GM21447 (cell line): ENCODE measurements around the gene LRIG1.
"Not testable (repeated sequence)": the region's sequence is repeated elsewhere in the genome, so short reads cannot be mapped to it uniquely, and the experiment has no call there.

Experiments
- ATAC-seq: cut with Tn5 transposase; IDR thresholded peaks from one replicate; pipeline ENCODE4 v1.9.1; 2021; ENCODE audit not compliant: unreplicated experiment

LRIG1 gene

DNA sequence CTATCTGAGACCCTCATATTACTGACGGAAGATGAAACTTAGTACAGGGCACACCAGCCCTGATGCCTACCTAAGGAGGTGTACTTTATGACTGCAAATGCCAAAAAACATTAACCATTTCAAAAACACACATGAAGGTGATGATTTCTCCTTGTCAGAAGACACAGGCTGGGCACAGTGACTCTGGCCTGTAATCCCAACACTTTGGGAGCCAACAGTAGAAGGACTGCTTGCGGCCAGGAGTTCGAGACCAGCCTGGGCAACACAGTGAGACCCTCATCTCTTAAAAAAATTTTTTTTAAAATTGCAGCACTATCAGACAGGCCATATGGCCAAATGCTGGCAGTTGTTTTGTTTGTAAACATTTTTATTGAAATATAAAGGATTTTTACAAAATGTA lies 73.5 kb downstream of the LRIG1 start:
- ATAC-seq: no peak

DNA sequence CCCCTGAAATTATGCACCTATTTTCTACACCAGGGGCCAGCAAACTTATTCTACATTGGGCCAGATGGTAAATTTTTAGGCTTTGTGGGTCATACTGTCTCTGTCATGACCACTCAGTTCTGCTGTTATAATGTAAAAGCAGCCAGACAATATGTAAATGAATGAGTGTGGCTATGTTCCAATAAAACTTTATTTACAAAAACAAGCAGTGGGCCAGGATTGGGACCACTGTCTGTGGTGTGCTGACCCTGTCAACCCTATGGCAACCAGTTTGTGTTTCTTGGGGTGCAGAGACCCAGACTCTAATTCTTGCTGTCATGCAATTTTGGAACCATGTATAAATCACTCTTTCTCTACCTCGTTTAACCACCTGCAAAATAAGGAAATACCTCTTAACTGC lies 74.7 kb downstream of the LRIG1 start:
- ATAC-seq: no peak

DNA sequence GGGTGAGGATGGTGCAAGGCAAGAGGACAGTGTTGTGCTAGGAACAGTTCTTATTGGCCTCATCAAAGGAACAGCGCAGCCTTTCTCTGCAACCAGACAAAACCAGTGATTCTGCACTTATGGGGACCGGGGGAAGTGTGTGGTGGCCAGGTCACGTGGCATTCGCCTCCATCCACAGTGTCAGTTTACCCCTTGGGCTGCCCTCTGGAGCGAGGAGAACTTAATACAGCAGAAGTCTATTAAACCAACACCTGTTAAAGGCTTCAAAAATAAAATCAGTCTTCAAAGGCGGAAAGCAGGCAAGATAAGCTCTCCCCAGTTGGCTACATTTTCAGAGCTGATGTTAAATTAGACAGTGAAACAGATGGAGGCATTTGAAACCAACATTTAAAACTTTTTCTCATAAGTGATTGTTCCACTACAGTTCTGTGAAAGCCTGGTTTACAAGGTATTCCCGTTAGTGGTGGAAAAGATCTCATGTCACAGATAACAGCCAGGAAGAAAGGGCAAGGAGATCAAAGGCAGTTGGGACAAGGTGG lies 75.2 kb downstream of the LRIG1 start:
- ATAC-seq: no peak

DNA sequence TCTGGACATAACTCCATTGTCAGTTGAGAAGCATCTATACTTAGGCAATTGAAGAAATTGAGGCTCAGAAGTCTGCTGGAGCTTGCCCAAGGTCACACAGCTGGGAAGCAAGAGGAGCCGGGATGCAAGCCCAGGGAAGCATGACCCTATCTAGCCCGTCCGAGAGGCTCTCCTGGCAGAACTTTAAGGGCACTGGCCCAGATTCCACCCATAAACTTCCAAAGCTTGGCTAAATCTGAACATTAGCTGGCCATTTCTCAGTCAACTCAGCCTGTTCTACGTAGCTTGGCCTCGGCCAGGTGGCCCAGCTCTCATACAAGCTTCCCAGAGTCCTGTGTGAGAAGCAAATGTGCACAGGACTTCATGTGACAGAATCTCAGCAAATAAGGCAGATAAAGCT lies 75.8 kb downstream of the LRIG1 start:
- ATAC-seq: no peak

DNA sequence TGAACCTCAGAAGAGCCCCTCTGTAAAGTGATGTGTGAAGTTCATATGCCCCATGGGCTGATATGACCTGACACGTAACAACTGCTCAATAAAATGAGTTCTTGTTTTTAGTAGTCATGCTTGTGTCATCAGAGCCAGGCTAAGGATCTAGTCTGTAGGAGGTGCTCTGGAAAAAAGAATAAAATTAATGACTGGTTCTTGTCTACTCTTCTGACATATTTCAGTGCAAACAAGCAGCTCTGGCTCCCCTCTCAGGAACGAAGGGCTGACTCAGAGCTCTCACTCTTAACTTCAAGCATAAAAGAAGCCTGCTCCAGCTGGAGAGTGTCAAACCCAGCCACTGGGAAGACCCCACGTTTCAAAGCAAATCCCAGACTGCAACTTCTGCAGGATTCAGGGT lies 77.0 kb downstream of the LRIG1 start:
- no peak for ATAC-seq

DNA sequence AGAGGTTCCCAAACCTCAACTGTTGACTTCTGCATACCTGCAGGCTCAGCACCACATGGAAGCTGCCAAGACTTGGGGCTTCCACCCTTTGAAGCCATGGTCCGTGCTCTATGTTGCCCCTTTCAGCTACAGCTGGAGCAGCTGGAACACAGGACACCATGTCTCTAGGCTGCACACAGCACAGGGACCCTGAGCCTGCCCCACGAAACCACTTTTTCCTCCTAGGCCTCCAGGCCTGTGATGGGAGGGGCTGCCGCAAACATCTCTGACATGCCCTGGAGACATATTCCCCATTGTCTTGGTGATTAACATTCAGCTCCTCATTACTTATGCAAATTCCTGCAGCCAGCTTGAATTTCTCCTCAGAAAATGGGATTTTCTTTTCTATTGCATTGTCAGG lies 78.9 kb downstream of the LRIG1 start:
- not testable (repeated sequence) for ATAC-seq

DNA sequence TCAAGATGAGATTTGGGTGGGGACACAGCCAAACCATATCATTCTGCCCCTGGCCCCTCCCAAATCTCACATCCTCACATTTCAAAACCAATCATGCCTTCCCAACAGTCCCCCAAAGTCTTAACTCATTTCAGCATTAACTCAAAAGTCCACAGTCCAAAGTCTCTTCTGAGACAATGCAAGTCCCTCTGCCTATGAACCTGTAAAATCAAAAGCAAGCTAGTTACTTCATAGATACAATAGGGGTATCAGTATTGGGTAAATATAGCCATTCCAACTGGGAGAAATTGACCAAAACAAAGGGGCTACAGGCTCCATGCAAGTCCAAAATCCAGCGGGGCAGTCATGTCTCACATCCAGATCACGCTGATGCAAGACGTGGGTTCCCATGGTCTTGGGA lies 79.7 kb downstream of the LRIG1 start:
- ATAC-seq: not testable (repeated sequence)

DNA sequence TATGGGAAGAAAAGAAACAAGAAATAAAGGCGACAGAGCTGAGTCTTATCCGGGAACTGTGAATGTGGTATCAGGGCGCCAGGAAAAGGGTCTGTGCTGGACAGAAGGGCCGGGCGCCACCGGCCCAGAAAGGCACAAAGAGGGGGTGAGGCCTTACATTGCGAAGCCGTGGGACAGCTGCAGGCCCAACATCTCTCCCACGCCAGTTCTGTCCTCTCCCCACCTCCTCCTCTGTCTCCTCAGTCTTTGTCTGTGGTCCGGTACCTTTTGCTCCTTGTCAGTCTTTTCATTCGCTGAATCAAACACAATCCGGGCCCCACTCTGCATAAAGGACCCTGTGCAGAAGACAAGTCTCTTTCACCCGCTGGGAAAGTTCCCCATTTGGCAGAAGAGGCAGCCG lies 81.8 kb downstream of the LRIG1 start:
- ATAC-seq: no peak

DNA sequence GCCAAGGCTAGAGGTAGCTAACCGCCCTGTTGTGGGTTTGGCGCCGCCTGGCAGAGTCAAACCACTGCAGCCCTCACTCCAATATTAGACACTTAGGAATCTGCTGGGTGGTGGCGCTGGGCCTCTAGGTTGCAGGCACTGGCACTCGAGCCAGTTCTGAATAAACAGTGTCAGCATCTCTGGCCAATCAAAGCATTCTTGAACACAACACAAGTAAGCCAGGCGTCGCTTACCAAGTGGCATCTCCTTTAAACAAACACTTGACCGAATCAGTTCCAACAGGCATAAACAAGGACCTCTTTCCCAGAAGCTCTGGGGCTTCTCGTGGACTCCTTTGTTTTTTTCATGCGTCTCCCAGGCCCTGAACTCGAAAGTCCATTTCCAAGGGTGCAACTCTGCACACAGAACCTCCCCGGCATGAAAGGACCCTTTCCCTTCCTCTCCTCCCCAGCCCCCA lies 82.3 kb downstream of the LRIG1 start:
- no peak for ATAC-seq

DNA sequence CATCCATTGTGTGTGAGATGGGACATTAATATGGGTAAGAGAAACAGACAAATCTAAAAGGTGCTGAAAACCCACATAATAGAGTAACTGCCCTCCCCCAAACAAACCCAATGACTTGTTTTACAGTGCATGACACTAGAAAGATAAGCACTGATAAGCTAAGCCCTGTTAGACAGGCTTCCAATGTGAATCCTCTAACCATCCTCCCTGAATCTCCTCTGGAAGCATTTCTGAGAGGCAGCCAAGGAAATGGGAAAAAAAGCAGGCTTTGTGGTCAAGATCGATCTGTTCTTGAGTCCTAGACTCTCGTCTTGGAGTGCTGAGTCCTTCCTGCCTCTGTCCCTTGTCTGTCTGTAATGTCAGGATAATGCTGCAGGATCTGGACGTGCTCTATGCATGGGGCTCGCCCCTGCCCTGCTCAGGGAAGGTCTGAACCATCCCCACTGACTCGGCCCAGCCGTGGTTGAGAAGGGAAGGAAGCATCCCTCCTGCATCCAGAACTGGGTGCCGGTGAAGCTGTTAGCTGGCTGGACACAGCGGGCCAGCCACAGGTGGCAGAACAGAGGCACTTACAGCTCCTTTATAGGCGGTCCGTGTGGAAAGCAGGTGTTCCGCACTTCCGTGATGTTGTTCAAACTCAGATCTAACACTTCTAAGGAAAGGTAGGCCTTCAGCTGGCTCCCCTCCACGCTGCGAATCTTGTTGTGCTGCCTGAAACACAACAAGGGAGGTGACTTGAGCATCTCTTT lies 84.1 kb downstream of the LRIG1 start:
- no peak for ATAC-seq

DNA sequence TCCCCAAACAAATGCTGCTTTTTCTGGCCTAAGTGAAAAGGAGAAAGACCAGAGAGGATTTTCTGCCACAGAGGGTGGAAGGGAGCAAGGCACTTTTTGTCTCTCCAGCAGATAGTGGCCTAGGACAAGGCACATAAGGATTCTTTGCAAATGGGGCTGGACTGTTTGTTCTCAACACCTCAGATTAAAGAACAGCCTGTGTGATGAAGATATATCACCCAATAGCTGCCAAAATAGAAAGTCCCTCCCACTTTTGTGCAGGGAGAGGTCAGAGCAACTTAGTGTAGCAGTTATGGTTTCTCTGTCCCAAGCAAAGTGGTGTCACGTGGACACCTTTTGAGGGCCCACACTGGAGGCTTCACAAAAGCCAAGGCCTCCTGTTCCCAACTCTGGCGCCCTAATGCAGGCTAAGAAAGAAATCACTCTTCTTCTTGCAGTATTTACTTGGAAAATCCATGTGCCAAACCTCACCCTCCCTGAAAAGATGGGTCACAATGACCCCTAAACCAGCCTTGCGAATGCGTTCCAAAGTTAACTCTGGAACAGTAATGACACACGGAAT lies 84.9 kb downstream of the LRIG1 start:
- no peak for ATAC-seq

DNA sequence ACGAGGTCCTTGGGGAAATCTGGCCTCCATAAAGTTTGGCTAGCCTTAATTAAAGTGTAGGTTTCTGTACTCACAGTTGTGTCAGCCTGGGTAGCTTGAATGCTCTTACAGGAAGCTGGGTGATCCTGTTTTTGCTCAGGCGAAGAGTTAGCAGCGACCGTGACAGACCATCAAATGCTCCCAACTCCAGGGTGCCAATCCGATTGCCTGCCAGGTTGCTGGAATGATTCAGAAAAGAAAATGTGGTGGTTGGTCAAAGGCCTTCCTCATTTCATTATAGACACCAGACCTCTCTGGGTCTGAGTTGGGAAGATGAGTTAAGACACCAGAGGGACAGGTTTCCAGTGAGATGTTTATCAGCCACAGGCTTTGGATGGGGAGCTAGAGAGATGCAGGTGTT lies 86.0 kb downstream of the LRIG1 start:
- ATAC-seq: no peak

DNA sequence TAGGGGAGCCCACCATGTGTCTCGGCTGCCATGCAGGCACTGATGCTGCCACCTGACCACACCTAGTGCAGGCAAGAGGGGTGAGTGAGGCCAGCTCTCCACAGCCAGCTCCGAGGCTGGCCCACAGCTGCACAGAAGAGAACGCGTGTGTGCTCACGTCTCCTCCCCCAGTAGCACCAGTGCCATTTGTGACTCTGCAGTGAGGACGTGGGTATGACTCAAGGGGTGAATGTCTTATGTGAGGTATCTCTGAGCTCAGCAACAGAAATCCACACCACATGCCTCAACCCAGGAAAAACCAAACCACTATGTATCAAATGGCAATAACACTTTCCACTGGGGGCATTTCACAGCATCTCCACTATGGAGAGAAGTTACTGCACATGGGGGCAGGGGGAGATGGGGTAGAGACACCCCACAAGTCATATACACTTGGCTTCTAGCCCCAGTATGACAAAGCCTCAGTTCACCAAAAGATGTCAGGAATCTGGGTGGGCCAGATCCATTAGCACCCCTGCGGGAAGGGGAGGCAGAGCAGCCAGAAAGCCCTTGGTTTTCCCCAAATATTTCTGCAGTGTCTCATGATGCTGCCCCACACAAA lies 87.6 kb downstream of the LRIG1 start:
- no peak for ATAC-seq

DNA sequence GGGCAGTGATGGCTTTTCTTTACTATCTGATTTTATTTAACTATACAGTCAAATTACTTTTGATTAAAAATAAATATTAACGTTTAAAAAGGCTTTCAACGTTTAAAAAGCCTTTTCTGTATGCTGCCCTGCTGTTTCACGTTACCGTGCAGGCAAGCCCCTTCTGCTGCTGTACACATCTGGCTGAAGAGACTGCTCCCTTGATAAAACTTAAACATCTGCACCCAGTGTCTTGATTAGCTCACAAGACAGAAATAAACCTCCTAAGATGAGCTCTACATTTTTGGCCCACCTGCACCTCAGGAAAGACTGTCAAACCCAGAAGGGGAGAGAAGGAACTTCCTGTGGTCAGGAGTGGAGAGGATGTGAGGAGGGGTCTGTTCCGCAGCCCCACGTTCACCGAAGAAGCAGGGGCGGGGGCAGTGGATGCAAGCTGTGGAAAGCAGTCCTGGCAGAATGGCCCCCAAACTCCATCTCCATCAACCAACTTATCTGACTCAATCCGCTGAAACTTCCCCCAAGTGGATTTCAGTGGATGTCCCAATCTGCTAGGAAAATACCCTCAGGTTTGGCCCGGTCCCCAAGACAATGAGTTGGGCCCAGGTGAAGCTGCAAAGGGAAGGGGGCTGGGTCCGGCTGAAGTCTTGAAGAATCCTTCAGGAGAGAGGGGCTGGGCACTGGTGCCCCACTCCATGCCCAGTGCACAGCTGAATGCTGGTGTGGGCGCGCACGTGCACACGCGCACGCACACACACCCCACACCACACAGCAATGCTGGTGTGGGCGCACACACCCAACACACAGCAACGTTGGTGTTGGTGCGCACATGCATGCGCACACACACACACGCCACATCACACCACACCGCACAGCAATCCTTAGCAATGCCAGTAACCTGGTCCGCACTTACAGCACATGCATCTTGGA lies 88.6 kb downstream of the LRIG1 start:
- no peak for ATAC-seq

DNA sequence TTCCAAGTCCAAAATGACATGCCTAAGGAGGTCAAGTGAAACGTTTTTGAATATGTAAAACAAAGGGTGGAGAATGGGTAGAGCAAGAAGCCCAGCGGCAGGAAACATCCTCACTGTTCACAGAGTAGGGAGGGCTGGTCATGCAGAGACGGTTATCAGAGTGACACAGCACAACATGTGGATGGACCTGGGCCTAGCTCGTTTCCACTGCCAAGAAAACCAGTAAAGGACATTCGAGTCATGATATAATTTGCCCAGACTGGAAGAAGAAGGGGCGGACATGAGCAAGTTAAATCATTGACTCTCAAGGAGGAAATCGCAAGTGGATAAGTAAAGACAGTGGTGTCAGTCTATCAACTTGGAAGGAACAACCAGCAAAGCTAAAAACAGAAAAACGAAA lies 89.3 kb downstream of the LRIG1 start:
- no peak for ATAC-seq

DNA sequence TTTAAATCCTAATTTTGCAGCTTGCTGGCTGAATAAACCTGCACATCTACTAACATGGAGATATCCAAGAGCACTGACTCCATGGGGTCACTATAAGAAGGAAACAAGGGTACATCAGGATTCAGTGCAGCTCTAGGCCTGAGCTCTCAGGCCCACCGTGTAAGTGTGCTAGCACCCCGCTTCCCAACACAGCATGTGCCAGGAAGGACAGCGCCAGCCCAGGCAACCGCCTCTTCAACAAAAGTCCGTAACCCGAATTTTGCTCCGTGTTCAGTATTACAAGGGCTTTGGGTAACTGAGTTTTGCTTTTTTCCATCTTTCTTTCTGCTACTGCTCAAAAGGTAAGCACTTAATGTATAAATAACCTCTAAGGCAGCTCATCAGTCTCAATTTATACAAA lies 89.8 kb downstream of the LRIG1 start:
- ATAC-seq: no peak

DNA sequence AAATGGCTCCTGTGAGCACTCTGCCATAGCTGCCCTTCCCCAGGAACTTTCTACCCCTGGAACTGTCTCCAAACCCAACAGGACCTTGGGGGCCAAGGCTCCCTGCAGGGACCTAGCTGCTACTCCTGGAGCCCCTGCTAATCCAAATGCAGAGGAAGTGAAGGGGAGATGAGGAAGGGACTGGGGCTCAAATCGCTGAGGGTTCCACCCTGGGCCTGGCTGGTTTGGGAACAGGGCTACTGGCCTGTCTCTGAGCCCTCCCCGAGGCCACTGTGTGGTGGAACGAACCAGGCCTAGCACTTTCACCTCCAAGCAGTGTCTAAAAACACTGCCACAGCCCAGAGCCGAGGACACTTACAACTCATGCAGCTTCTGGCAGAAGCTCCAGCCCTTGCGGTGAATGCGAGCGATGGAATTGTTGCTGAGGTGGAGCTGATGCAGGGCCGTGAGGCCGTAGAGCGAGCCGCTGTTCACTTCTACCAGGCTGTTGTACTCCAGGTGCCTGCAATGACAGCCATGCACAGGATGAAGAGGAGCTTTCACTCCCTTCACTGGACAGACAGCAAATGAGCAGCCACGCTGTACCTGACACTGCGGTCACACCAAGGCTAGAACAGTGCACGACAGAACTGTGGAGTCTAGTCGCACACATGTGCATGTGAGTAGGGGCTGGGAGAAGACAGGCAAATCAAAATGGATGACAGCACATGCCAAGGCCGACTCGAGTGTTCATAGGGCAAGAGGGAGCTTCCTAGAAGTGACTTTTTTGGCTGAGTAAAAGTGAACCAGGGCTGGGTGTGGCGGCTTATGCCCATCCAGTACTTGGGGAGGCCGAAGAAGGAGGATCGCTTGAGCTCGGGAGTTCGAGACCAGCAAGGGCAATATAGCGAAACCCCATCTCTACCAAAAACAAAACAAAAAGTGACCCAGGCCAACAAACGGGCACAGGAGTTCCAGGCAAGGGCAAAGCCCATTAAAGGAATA lies 90.8 kb downstream of the LRIG1 start:
- no peak for ATAC-seq

DNA sequence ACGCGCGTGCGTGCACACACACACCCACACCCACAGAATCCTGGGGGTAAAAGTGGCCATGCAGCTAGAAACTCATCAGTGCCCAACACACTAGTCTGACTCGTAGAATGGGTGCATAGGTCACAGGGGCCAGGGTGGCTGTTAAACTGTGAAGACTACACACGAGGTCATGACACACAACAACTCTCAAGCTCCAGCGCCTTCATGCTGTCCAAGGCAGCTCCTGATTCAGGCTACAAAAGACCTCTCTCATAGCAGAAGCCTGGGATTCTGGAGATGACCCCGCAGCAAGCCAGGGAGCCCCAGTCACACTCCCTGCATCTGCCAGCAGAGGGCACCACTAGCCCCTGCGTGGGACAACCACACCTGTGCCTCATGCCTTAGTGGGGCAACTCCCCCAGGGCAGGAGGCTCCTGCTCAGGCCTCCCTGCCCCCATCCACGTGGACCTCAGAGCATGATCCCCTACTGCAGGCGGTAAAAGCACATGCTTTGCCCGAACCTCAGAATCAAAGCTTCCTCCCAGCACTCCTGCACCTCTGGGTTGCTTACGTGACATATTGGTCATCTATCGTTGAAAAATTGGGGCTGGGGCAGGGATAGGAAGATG lies 93.1 kb downstream of the LRIG1 start:
- no peak for ATAC-seq

DNA sequence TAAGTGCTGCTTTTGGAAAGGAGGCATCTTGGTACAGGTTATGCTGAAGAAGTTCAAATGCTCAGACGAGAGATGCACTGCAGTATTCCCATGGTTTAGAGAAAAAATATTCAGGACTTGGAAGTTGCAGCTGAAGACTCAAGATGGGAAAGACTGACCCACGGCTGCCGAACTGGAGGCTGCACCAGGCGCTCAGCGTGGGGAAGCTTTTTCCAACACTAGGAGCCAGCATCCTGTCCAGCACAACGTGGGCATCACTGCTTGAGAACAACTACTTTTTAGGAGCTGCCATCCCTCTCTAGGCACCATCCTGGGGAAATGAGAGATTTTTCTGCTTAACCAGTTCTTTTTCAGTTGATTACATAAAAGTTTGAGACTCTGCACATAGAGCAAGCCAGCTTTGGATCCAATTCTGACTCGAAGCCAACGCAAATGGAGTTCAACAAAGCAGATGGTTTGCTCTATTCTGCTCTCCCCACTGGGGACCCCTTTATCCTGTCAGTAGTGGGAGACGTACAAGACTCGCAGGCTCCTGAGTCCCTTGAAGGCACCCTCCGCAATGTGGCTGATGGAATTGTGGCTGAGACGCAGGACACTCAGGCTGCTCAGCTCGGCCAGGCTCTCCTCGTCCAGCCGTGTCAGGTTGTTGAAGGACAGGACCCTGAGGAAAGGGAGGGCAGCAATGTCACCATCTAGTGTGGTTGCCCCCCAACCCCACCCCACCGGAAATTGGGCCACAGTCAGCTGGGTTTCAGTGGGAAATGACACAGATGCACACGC lies 93.8 kb downstream of the LRIG1 start:
- no peak for ATAC-seq
